ENCODE measurements around the gene KMT2B. TPM values are rescaled to one million over a fixed set of nuclear protein-coding genes. Genes with fewer than 3 reads are reported as not detected.
"Not testable (repeated sequence)": the region's sequence is repeated elsewhere in the genome, so short reads cannot be mapped to it uniquely, and the experiment has no call there.

The KMT2B gene
- total RNA-seq, 2 donors from 2014 or later = 67.4 to 117 TPM

GRCh38 chr19:35759697-35760096 is 41.9 kb downstream of the KMT2B start:
- H3K4me3 Mint-ChIP-seq = peak overlapping the region; percentile 86
- H3K4me1 Mint-ChIP-seq = peaks cover 14% of the 10 kb centered on the region
- no peaks in the 10 kb centered on the region for H3K27me3 Mint-ChIP-seq
- H3K27ac Mint-ChIP-seq = peak overlapping the region; percentile 20
- ATAC-seq (replicated peaks) = no peak
- no peaks in the 10 kb centered on the region for H3K9me3 Mint-ChIP-seq
- peaks cover 32% of the 10 kb centered on the region for H3K36me3 Mint-ChIP-seq (ENCODE audit: low read depth)

DNA sequence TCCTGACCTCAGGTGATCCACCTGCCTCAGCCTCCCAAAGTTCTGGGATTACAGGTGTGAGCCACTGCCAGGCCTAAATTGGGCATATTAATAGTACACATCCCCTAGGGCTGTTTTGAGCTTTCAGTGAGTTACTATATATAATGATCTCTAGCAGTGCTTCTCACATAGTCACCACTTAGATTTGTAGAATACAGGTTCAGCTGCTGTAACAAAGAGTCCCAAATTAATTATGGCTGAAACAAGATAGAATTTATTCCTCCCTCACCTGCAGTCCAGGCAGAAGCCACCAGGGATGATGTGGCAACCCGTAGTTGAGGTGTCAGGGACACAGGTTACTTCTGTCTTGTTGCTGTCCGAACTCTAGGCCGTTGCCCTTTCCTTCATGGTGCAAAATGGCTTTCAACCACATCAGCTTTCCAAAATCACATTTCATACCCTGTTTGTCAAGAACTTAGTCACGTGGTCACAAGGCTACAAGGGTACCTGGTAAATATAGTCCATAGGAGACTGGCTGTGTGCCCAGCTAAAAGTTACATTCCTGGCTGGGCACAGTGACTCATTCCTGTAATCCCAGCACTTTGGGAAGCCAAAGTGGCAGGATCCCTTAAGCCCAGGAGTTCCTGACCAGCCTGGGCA is 43.0 kb downstream of the KMT2B start:
- Mint-ChIP-seq H3K4me1 (peaks cover 9% of the 10 kb centered on the region), H3K36me3 (ENCODE audit: low read depth) (peaks cover 31% of the 10 kb centered on the region), H3K4me3 (no peak overlapping the region), H3K27me3 (no peaks in the 10 kb centered on the region), H3K9me3 (no peaks in the 10 kb centered on the region), H3K27ac (no peak overlapping the region)
- no peak for ATAC-seq (replicated peaks)

- Mint-ChIP-seq H3K27me3 (no peaks in the 10 kb centered on the region), H3K4me3 (no peak overlapping the region), H3K9me3 (no peaks in the 10 kb centered on the region), H3K36me3 (ENCODE audit: low read depth) (peaks cover 39% of the 10 kb centered on the region), H3K4me1 (peaks cover under 1% of the 10 kb centered on the region), H3K27ac (no peak overlapping the region)
- ATAC-seq (replicated peaks) = no peak
Measured at GRCh38 chr19:35764432-35765315, 46.9 kb downstream of the KMT2B start.

- ATAC-seq (replicated peaks) = no peak
- H3K9me3 Mint-ChIP-seq = no peaks in the 10 kb centered on the region
Measured at GRCh38 chr19:35766571-35767104, 48.8 kb downstream of the KMT2B start.

DNA sequence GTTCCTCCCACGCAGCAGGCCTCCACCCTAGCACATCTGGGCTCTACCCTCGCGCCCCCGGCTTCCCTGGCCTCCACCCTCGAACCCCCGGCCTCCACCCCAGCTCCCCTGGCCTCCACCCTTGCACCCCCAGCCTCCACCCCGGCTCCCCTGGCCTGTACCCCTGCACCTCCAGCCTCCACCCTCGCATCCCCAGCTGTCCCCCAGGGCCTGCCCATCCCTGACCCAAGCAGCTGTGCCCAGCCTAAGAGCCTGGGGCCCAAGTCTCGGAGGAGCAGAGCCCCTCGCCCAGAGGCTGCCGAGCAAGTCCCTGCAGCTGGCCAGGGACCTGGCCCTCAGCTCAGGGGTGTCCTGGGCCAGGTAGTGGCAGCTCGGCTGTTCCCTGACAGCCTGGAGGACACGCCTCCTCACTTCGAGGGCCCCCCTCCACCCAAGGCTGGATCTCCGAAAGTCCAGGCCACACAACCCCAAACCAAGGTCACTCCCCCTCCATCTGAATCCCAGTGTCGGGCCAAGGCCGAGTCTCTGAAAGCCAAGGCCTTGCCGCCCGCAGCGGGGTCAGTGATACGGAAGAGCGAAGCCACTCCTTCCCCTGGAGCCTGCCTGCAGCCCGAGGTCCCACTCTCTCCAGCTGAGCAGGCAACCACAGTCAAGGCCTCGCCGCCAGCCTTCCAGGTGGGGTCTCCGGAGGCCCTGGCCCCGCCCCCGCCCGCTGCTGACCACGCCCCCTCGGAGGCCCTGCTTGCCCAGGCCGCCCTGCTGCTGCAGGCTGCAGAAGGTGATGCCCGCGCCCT is 49.7 kb downstream of the KMT2B start:
- Mint-ChIP-seq H3K9me3 (no peaks in the 10 kb centered on the region), H3K4me1 (no peaks in the 10 kb centered on the region), H3K36me3 (ENCODE audit: low read depth) (peaks cover 31% of the 10 kb centered on the region), H3K4me3 (no peak overlapping the region), H3K27ac (no peak overlapping the region), H3K27me3 (no peaks in the 10 kb centered on the region)
- ATAC-seq (replicated peaks) = no peak

More at GRCh38 chr19:35766571-35767104, 48.8 kb downstream of the KMT2B start:
- no peaks in the 10 kb centered on the region for H3K4me1 Mint-ChIP-seq
- H3K4me3 Mint-ChIP-seq = no peak overlapping the region
- H3K27me3 Mint-ChIP-seq = no peaks in the 10 kb centered on the region
- H3K36me3 Mint-ChIP-seq (ENCODE audit: low read depth) = peaks cover 39% of the 10 kb centered on the region
- no peak overlapping the region for H3K27ac Mint-ChIP-seq

DNA sequence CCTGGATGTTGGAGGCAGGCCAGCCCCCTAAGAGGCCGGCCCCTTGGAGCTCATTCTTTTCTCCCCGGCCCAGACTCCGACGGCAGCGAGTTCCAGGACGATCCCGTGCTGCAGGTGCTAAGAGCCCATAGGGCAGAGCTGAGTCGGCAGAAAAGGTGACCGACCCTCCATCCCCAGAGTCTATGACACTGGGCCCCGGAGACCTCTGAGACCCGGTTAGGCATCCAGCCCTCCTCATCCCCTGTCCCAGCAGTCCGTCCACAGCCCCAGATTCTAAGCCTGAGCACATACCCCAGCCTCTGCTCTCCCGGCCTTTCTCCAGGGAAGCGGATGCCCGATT is 50.2 kb downstream of the KMT2B start:
- no peak for ATAC-seq (replicated peaks)
- Mint-ChIP-seq H3K36me3 (ENCODE audit: low read depth) (peaks cover 29% of the 10 kb centered on the region), H3K4me3 (no peak overlapping the region), H3K27me3 (no peaks in the 10 kb centered on the region), H3K27ac (no peak overlapping the region), H3K4me1 (no peaks in the 10 kb centered on the region), H3K9me3 (no peaks in the 10 kb centered on the region)

GRCh38 chr19:35772362-35772761 is 54.6 kb downstream of the KMT2B start:
- H3K4me1 Mint-ChIP-seq; H3K9me3 Mint-ChIP-seq; ATAC-seq (replicated peaks); H3K27ac Mint-ChIP-seq; H3K4me3 Mint-ChIP-seq; H3K27me3 Mint-ChIP-seq: not testable (repeated sequence)
- H3K36me3 Mint-ChIP-seq (ENCODE audit: low read depth) = peaks cover 13% of the 10 kb centered on the region

GRCh38 chr19:35773020-35773806 is 55.4 kb downstream of the KMT2B start:
- Mint-ChIP-seq H3K27me3 (no peaks in the 10 kb centered on the region), H3K36me3 (ENCODE audit: low read depth) (peaks cover 11% of the 10 kb centered on the region), H3K9me3 (no peaks in the 10 kb centered on the region), H3K4me1 (peaks cover 9% of the 10 kb centered on the region), H3K27ac (no peak overlapping the region), H3K4me3 (no peak overlapping the region)
- ATAC-seq (replicated peaks) = no peak

GRCh38 chr19:35774274-35775045 is 56.7 kb downstream of the KMT2B start:
- no peaks in the 10 kb centered on the region for H3K27me3 Mint-ChIP-seq
- no peaks in the 10 kb centered on the region for H3K36me3 Mint-ChIP-seq (ENCODE audit: low read depth)
- H3K4me1 Mint-ChIP-seq = peaks cover 9% of the 10 kb centered on the region
- H3K4me3 Mint-ChIP-seq = peak overlapping the region; percentile 81
- no peaks in the 10 kb centered on the region for H3K9me3 Mint-ChIP-seq
- ATAC-seq (replicated peaks) = no peak
- H3K27ac Mint-ChIP-seq = no peak overlapping the region

- Mint-ChIP-seq H3K9me3 (no peaks in the 10 kb centered on the region), H3K4me1 (peaks cover 9% of the 10 kb centered on the region), H3K36me3 (ENCODE audit: low read depth) (no peaks in the 10 kb centered on the region), H3K4me3 (peak overlapping the region; percentile 81), H3K27ac (no peak overlapping the region), H3K27me3 (no peaks in the 10 kb centered on the region)
- no peak for ATAC-seq (replicated peaks)
Measured at GRCh38 chr19:35775046-35775297, 57.2 kb downstream of the KMT2B start.

GRCh38 chr19:35775298-35776101 is 57.7 kb downstream of the KMT2B start, which contains the start of gene ARHGAP33:
Gene ARHGAP33 (plus strand): TSS chr19:35775564. CDS start chr19:35775659, 95 bp downstream.
- H3K9me3 Mint-ChIP-seq = no peaks in the 10 kb centered on the region
- H3K4me1 Mint-ChIP-seq = peaks cover 9% of the 10 kb centered on the region

DNA sequence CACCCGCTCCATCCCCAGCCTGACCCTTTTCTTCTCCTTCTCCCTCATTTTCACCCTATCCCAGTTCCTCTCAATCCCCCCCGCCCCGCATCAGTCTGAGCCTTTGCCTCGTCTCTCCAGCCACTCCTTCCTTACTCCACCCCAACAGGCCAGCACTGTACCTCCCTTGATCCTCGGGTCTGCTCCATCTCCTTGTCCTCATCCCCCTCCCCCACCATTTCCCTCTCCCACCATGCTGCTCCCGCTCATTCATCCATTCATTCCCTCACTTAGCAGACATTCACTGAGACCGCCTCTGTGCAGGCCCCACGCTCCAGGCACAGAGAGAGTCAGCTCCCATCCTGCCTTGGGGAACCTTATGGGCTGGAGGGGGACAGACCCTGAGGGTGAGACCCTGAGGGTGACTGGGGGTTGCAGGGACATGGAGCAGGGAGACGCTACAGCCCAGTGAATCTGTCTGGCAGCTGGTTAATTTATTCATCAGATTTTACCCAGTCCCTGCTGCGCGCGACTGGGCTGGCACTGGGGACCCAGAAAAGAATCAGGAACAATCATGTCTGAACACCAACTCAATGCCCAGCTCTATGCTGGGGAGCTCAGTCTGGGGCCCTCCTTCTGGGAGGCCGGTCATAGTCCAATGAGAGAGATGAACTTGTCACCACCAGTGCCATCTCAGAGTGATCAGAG is 58.4 kb downstream of the KMT2B start:
- peak overlapping the region; percentile 81 for H3K4me3 Mint-ChIP-seq
- no peak for ATAC-seq (replicated peaks)
- H3K36me3 Mint-ChIP-seq (ENCODE audit: low read depth) = no peaks in the 10 kb centered on the region
- no peaks in the 10 kb centered on the region for H3K9me3 Mint-ChIP-seq
- H3K27me3 Mint-ChIP-seq = no peaks in the 10 kb centered on the region
- peak overlapping the region; percentile 41 for H3K27ac Mint-ChIP-seq
- peaks cover 9% of the 10 kb centered on the region for H3K4me1 Mint-ChIP-seq

More at GRCh38 chr19:35775298-35776101, 57.7 kb downstream of the KMT2B start, which contains the start of gene ARHGAP33:
- H3K27ac Mint-ChIP-seq = peak within 1 kb of the TSS; percentile 41
- H3K4me3 Mint-ChIP-seq = peak within 1 kb of the TSS; percentile 81
- no peaks in the 10 kb centered on the region for H3K36me3 Mint-ChIP-seq (ENCODE audit: low read depth)
- ATAC-seq (replicated peaks) = peak; percentile 97
- H3K27me3 Mint-ChIP-seq = no peaks in the 10 kb centered on the region
